ENCODE data around the gene SLC41A3. TPM values are rescaled to one million over a fixed set of nuclear protein-coding genes. Genes with fewer than 3 reads are reported as not detected.

The SLC41A3 gene
- total RNA-seq, 2 donors from 2014 or later, result 46.8 to 50.4 TPM

- Mint-ChIP-seq H3K27me3 (ENCODE audit: insufficient read depth) (no peaks in the 10 kb centered on the region), H3K4me1 (peaks cover 1% of the 10 kb centered on the region), H3K9me3 (peaks cover 67% of the 10 kb centered on the region), H3K36me3 (ENCODE audit: low read depth) (peaks cover 9% of the 10 kb centered on the region), H3K27ac (no peak overlapping the region), H3K4me3 (no peak overlapping the region)
- TF ChIP-seq CTCF (conservative IDR thresholded peaks at IDR 0.05), result no peak
- no peak overlapping the region for H3K4me3 ChIP-seq (ENCODE audit: low read length)
- DNase-seq, result no peak
- H3K9ac ChIP-seq (ENCODE audit: extremely low read depth, low read length, poor library complexity, severe bottlenecking), result no peak overlapping the region
- no peaks in the 10 kb centered on the region for H3K27me3 ChIP-seq (ENCODE audit: control insufficient read depth, insufficient read depth, low read length, poor library complexity, severe bottlenecking)
- H3K4me1 ChIP-seq (ENCODE audit: control insufficient read depth, insufficient read depth, low read length), result no peaks in the 10 kb centered on the region
- WGBS, 2 experiments (ENCODE audit: insufficient coverage in 1 of 2, insufficient read length in 1 of 2), result 50 to 55% methylated on average over 1 of the region's 1 CpG
- H3K9me3 ChIP-seq (ENCODE audit: control insufficient read depth, low read length), result peaks cover 77% of the 10 kb centered on the region
- no peak overlapping the region for H3K27ac ChIP-seq (ENCODE audit: low read depth, low read length)
- H3K36me3 ChIP-seq (ENCODE audit: control insufficient read depth, insufficient read depth, low read length), result no peaks in the 10 kb centered on the region
Measured at GRCh38 chr3:126087552-126088175, 3.7 kb upstream of the SLC41A3 start.

DNA sequence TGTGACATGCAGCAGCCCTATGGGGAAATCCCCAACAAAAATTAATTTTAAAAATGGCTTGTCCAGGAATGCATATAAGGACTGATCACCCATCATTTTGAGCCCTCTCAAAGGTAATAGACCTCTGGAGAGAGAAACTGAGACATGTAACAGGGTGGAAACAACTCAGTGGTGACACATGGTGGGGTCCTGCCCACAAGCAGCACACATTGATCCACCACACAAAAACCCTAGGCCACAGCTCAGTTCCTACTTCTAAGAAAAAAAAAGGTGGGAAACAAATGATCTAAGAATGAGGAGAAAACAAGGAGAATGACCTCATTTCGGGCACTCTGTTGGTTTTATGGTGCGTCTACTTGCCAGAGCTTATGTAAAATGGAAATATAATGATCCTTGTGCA lies 1.9 kb upstream of the SLC41A3 start:
- DNase-seq, result no peak
- H3K4me1 Mint-ChIP-seq, result peaks cover 1% of the 10 kb centered on the region
- H3K4me3 Mint-ChIP-seq, result no peak overlapping the region
- Histone ChIP-seq H3K4me3 (ENCODE audit: low read length) (peak overlapping the region; percentile 53), H3K27ac (ENCODE audit: low read depth, low read length) (no peak overlapping the region), H3K9me3 (ENCODE audit: control insufficient read depth, low read length) (peaks cover 63% of the 10 kb centered on the region), H3K27me3 (ENCODE audit: control insufficient read depth, insufficient read depth, low read length, poor library complexity, severe bottlenecking) (no peaks in the 10 kb centered on the region), H3K4me1 (ENCODE audit: control insufficient read depth, insufficient read depth, low read length) (no peaks in the 10 kb centered on the region), H3K9ac (ENCODE audit: extremely low read depth, low read length, poor library complexity, severe bottlenecking) (no peak overlapping the region), H3K36me3 (ENCODE audit: control insufficient read depth, insufficient read depth, low read length) (no peaks in the 10 kb centered on the region)
- peaks cover 52% of the 10 kb centered on the region for H3K9me3 Mint-ChIP-seq
- no peak for TF ChIP-seq CTCF (conservative IDR thresholded peaks at IDR 0.05)
- H3K27ac Mint-ChIP-seq, result no peak overlapping the region
- 34 to 80% methylated on average over 1 to 2 of the region's 2 CpGs for WGBS, 2 experiments (ENCODE audit: insufficient coverage in 1 of 2, insufficient read length in 1 of 2)
- peaks cover 7% of the 10 kb centered on the region for H3K36me3 Mint-ChIP-seq (ENCODE audit: low read depth)
- H3K27me3 Mint-ChIP-seq (ENCODE audit: insufficient read depth), result no peaks in the 10 kb centered on the region

GRCh38 chr3:126085276-126085675 lies 1.4 kb upstream of the SLC41A3 start:
- H3K36me3 Mint-ChIP-seq (ENCODE audit: low read depth), result peaks cover 8% of the 10 kb centered on the region
- no peaks in the 10 kb centered on the region for H3K27me3 Mint-ChIP-seq (ENCODE audit: insufficient read depth)
- H3K27ac Mint-ChIP-seq, result no peak overlapping the region
- H3K9me3 Mint-ChIP-seq, result peaks cover 50% of the 10 kb centered on the region
- peak; percentile 15 for DNase-seq
- Histone ChIP-seq H3K4me1 (ENCODE audit: control insufficient read depth, insufficient read depth, low read length) (no peaks in the 10 kb centered on the region), H3K36me3 (ENCODE audit: control insufficient read depth, insufficient read depth, low read length) (no peaks in the 10 kb centered on the region), H3K4me3 (ENCODE audit: low read length) (peak overlapping the region; percentile 88), H3K9me3 (ENCODE audit: control insufficient read depth, low read length) (peaks cover 58% of the 10 kb centered on the region), H3K27ac (ENCODE audit: low read depth, low read length) (no peak overlapping the region), H3K9ac (ENCODE audit: extremely low read depth, low read length, poor library complexity, severe bottlenecking) (no peak overlapping the region), H3K27me3 (ENCODE audit: control insufficient read depth, insufficient read depth, low read length, poor library complexity, severe bottlenecking) (no peaks in the 10 kb centered on the region)
- WGBS, 2 experiments (ENCODE audit: insufficient coverage in 1 of 2, insufficient read length in 1 of 2), result 92 to 94% methylated on average over 6 to 7 of the region's 7 CpGs
- H3K4me3 Mint-ChIP-seq, result peak overlapping the region; percentile 71
- no peak for TF ChIP-seq CTCF (conservative IDR thresholded peaks at IDR 0.05)
- H3K4me1 Mint-ChIP-seq, result peaks cover 1% of the 10 kb centered on the region
